Kidney (tissue), 14 donors: ENCODE measurements around the gene NUDT8. TPM values are rescaled to one million over a fixed set of nuclear protein-coding genes. Genes with fewer than 3 reads are reported as not detected.

Source experiments
- DNase-seq, 5 donors: peaks; one replicate each; pipeline ENCODE4 v3.0.0-alpha.2; 2013 to 2020
- FAIRE-seq: peaks from 2 replicates; lab custom pipeline; 2012; peaks lifted over from hg19 to GRCh38; lab: Jason Lieb, UNC
- H3K27ac ChIP-seq, 2 donors: one replicate each; pipeline ENCODE4 v1.7.0; 2013; ENCODE audit warnings: low read depth in 2 of 2, low read length in 2 of 2, inconsistent platforms in 1 of 2
- H3K27me3 ChIP-seq: one replicate; pipeline ENCODE4 v1.7.1; 2013; ENCODE audit warnings: low read length, inconsistent platforms; ENCODE audit not compliant: control insufficient read depth, insufficient read depth
- H3K36me3 ChIP-seq, 3 donors: one replicate each; pipeline versions ENCODE4 v1.7.0 to v1.7.1; 2013; ENCODE audit warnings: low read length in 3 of 3, control low read depth in 1 of 3, inconsistent platforms in 1 of 3; ENCODE audit not compliant: insufficient read depth in 3 of 3, control insufficient read depth in 2 of 3
- H3K4me1 ChIP-seq, 3 donors: one replicate each; pipeline versions ENCODE4 v1.7.0 to v1.7.1; 2013; ENCODE audit warnings: low read length in 3 of 3, inconsistent platforms in 1 of 3, low read depth in 1 of 3; ENCODE audit not compliant: control insufficient read depth in 2 of 3, insufficient read depth in 2 of 3
- H3K4me3 ChIP-seq, 3 donors: one replicate each; pipeline versions ENCODE4 v1.7.0 to v1.8.1; 2013; ENCODE audit warnings: low read length in 3 of 3, control low read depth in 1 of 3, inconsistent platforms in 1 of 3
- H3K9ac ChIP-seq, 3 donors: one replicate each; pipeline versions ENCODE4 v1.7.0 to v1.7.1; 2013; ENCODE audit warnings: low read length in 3 of 3, control low read depth in 1 of 3, inconsistent platforms in 1 of 3
- H3K9me3 ChIP-seq, 3 donors: one replicate each; pipeline versions ENCODE4 v1.7.0 to v1.7.1; 2013; ENCODE audit warnings: low read length in 3 of 3, control low read depth in 1 of 3, inconsistent platforms in 1 of 3; ENCODE audit not compliant: control insufficient read depth in 2 of 3, insufficient read depth in 1 of 3
- CTCF ChIP-seq: IDR thresholded peaks from 3 replicates; pipeline ENCODE4 v1.5.1; 2012; ENCODE audit warnings: mild to moderate bottlenecking, moderate library complexity, borderline replicate concordance; ENCODE audit not compliant: insufficient read depth; ENCODE audit errors: extremely low read depth
- intact Hi-C: fragments of 100-400 bp; cut with DNase I; formaldehyde crosslinking; loops from one replicate; pipeline ENCODE4 v1.11.1; 2022
- polyA plus RNA-seq: library from polyadenylated mRNA; stranded (reverse); fragments of 350-450 nt; fragmentation: Illumina TruSeq; extraction: RNeasy Lipid Tissue Mini Kit (QIAGEN cat#74804); gene quantifications from one replicate; pipeline ENCODE4 v1.2.3, GENCODE V29; 2014; ENCODE audit warnings: low read depth, low replicate concordance; ENCODE audit not compliant: insufficient read depth
- total RNA-seq: library from RNA; stranded (reverse); fragmentation: NEBNext Ultra II Directional; extraction: Animal tissue kit (Norgen Biotek cat#: 25700); gene quantifications from one replicate; pipeline ENCODE4 v1.2.1, GENCODE V29; 2021
- donor health status: control.
- donor health status: control.
- donor health status: control.
- donor health status: control.
- donor health status: control.
- donor health status: DM: yes; HTN: yes; CAD: no.
- donor health status: Normal renal cell carcinoma (clear cell type).

The NUDT8 gene
- total and polyA plus RNA-seq, 2 donors from 2014 or later: 11.9 to 57.0 TPM

DNA sequence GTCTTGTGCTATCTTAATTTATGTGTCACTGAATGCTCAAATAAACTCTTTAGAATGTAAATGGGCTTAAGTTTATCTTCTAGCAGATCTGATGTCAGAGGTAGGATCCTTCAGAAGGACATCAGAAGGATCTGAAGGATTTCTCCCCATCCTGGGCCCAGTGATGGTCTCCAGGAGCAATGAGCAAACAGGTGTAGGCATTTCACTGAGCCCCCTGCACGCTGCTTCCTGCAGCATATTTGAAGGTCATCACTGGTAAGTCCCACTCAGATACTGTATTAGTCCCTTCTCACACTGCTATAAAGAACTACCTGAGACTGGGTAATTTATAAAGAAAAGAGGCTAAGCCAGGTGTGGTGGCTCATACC, 41.6 kb downstream of the NUDT8 start:
- Histone ChIP-seq H3K4me3 (no peak overlapping the region), H3K4me1 (peaks cover 0 to 8% (median 0%) of the 10 kb centered on the region in 3 donors), H3K9ac (no peak overlapping the region), H3K27me3 (no peaks in the 10 kb centered on the region), H3K36me3 (no peaks in the 10 kb centered on the region), H3K9me3 (no peaks in the 10 kb centered on the region), H3K27ac (no peak overlapping the region)
- no peak for FAIRE-seq
- no peak for DNase-seq
- intact Hi-C loops: no loop called here
- no peak for TF ChIP-seq CTCF

DNA sequence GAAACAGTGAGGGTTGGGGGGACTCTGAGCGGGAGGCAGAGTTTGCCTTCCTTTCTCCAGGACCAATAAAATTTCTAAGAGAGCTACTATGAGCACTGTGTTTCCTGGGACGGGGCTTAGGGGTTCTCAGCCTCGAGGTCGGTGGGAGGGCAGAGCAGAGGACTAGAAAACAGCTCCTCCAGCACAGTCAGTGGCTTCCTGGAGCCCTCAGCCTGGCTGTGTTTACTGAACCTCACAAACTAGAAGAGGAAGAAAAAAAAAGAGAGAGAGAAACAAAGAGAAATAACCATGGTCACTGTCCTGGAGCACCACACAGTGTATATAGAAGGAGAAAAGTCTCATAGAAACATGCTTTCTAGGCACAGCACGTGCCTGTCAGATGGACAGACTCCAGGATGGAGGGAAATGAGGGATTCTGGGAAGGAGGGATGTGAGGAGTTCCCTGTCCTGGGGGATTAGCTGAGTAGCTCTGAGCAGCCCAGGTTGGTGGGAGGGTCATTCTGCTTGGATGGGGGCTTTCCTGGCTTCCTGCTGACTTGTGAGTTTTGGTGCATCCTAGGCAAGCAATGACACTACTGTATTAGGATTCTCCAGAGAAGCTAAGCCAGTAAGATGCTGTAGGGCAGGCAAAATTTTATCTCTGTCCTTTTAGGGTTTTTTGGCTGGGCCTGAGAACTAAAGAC, 43.0 kb downstream of the NUDT8 start:
- H3K9me3 ChIP-seq: no peaks in the 10 kb centered on the region
- no peak overlapping the region for H3K27ac ChIP-seq
- peaks cover 7 to 12% (median 7%) of the 10 kb centered on the region in 3 donors for H3K4me1 ChIP-seq
- intact Hi-C loops: no loop called here
- no peaks in the 10 kb centered on the region for H3K27me3 ChIP-seq
- H3K4me3 ChIP-seq: no peak overlapping the region
- FAIRE-seq (no peak), DNase-seq (no peak)
- no peak overlapping the region for H3K9ac ChIP-seq
- no peak for TF ChIP-seq CTCF
- H3K36me3 ChIP-seq: no peaks in the 10 kb centered on the region

DNA sequence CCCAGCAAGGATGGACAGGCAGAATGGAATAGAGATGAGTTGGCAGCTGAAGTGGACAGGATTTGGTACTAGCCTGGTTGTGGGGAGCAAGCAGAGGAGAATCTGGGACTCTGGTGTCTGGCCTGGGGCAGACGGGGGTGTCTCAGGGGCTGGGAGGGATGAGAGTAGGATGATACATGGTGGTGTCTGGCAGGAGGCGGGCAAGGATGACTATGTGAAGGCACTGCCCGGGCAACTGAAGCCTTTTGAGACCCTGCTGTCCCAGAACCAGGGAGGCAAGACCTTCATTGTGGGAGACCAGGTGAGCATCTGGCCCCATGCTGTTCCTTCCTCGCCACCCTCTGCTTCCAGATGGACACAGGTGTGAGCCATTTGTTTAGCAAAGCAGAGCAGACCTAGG, 43.8 kb downstream of the NUDT8 start:
- H3K36me3 ChIP-seq: no peaks in the 10 kb centered on the region
- no peak overlapping the region for H3K27ac ChIP-seq
- FAIRE-seq (no peak), DNase-seq (no peak)
- peaks cover 7 to 12% (median 7%) of the 10 kb centered on the region in 3 donors for H3K4me1 ChIP-seq
- no peak overlapping the region for H3K9ac ChIP-seq
- no peak overlapping the region for H3K4me3 ChIP-seq
- H3K9me3 ChIP-seq: no peaks in the 10 kb centered on the region
- intact Hi-C loops: no loop called here
- H3K27me3 ChIP-seq: no peaks in the 10 kb centered on the region
- TF ChIP-seq CTCF: no peak
